ENCODE results near the gene CTSE. TPM values are rescaled to one million over a fixed set of nuclear protein-coding genes. Genes with fewer than 3 reads are reported as not detected.
A peak's percentile ranks its signal among the peaks of the same experiment; 100 is the strongest.

The CTSE gene
- total RNA-seq, 1 experiment from 2014 or later = 0.60 TPM

DNA sequence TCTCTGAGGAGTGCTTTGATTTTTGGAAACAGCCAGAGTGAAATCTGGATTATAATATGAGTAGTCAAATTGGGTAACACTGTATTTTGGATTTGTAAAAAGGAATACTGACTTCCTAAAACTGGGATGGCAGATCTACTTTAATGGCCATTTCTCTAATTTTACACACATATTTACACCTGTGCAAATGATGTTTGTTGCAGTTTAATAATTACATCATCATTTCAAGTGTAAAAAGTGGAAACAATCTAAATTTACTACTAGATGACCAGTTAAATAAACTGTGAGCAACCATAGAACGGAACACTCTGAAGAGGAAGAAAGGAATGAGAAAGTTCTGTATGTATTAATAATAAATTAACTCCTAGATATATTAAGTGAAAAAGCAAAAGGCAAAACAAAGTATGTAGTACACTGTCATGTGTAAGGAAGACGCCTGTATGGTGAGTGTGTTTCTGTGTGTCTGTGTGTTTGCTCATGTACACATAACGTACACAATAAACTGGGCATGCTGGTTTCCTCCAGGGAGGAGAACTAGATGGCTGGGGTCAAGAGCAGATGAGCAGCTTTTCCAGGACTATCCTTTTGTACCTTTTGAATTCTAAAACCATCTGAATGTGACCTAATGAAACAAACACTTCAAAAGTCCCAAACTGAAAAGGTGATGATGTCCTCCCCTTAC lies 26.4 kb upstream of the CTSE start:
- DNase-seq (ENCODE audit: low read depth) = no peak

GRCh38 chr1:206049293-206049692 lies 25.6 kb upstream of the CTSE start:
- DNase-seq (ENCODE audit: low read depth) = no peak

GRCh38 chr1:206048582-206048981 lies 24.9 kb upstream of the CTSE start:
- DNase-seq (ENCODE audit: low read depth) = no peak

GRCh38 chr1:206047271-206047670 lies 23.6 kb upstream of the CTSE start:
- DNase-seq (ENCODE audit: low read depth) = no peak

- no peak for DNase-seq (ENCODE audit: low read depth)
These were observed 17.9 kb upstream of the CTSE start for GRCh38 chr1:206041640-206042039.

- no peak for DNase-seq (ENCODE audit: low read depth)
These were observed 16.6 kb upstream of the CTSE start for GRCh38 chr1:206040328-206040727.

- DNase-seq (ENCODE audit: low read depth) = no peak
These were observed 15.6 kb upstream of the CTSE start for GRCh38 chr1:206039046-206039973.

- DNase-seq (ENCODE audit: low read depth) = no peak
These were observed 13.9 kb upstream of the CTSE start for GRCh38 chr1:206037581-206037980.

- DNase-seq (ENCODE audit: low read depth) = no peak
These were observed 13.2 kb upstream of the CTSE start for GRCh38 chr1:206036663-206037455.

DNA sequence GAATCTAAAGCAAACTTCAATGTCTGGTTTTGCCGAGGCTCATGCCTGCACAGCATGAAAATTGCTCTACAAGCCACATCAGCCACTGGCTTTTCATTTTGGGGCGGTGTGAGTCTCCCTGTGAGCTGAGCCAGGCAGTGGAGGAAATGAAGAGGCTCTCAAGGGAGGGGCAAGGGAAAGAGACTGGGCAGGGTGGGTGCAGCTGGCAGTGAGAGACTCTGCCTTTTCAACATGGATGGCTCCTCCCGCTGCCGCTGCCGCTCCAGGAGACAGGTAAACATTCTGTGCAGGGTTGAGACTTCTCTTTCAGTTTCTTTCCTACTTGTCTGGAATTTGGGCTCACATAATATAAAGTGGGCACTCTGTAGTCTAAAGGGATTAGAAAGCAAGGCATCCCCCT lies 11.3 kb upstream of the CTSE start:
- DNase-seq (ENCODE audit: low read depth) = no peak

- DNase-seq (ENCODE audit: low read depth) = no peak
These were observed 8.9 kb upstream of the CTSE start for GRCh38 chr1:206032380-206033140.

DNA sequence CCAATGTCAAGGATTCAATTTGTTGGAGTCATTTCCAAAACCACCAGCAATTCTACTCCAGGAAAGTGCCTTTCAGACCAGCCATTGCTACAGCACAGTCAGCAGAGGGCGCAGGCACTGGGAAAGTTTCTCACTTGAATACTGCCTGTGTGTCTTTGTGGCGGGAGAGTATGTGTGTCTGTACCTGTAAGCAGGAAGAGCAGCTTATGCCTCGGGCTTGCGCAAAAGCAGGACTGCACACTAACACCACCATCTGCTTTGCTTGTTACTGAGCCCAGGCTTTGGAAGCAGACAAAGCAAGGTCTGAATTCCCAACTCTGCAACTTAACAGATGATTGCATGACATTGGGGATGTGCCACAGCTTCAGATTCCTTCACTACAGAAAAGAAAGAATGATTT lies 7.0 kb upstream of the CTSE start:
- peak; percentile 53 for DNase-seq (ENCODE audit: low read depth)

DNA sequence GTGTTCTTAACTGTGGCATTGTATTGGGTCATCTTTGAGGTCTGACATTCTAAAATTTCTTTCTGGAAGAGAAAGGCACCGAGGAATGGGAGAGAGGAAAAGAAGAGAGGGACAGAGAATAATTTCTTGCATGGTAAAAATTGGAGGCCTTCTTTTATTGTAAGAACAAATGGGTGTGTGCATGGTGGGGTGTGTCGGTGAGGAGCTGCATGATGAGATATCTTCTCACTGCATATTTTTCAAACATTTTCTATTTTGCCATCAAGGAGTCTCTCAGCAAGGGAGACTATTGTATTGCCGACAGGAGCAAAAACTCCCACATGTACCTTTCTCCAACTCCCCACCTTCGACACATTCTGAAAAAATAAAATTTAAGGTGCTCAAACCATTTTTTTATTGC lies 6.5 kb upstream of the CTSE start:
- no peak for DNase-seq (ENCODE audit: low read depth)

- DNase-seq (ENCODE audit: low read depth) = peak; percentile 3
These were observed 5.8 kb upstream of the CTSE start for GRCh38 chr1:206029484-206029883.

DNA sequence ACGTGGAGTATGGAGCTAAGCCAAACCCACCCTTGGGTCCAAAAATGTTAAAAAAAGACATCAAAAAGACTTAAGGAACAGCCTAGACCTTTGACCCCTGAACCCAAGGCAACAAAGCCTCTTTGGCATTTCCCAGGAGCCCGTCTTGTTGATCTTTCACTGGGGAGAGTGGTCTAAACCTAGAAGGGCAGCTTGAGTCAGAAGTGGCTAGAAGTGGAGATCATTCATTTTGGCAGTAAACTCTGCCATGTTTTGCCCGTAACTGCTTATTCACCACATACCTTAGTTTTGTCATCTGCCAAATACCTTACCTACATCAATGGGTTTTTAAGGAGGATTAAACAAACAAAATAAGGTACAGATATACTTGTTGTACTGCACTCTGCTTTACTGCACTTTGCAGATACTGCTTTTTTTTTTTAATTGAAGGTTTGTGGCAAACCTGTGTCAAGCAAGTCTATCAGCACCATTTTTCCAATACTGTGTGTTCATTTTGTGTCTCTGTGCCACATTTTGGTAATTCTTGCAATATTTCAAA lies 1.7 kb upstream of the CTSE start:
- DNase-seq (ENCODE audit: low read depth) = no peak

GRCh38 chr1:206022766-206023165 lies 929 bp downstream of the CTSE start:
- DNase-seq (ENCODE audit: low read depth) = no peak

DNA sequence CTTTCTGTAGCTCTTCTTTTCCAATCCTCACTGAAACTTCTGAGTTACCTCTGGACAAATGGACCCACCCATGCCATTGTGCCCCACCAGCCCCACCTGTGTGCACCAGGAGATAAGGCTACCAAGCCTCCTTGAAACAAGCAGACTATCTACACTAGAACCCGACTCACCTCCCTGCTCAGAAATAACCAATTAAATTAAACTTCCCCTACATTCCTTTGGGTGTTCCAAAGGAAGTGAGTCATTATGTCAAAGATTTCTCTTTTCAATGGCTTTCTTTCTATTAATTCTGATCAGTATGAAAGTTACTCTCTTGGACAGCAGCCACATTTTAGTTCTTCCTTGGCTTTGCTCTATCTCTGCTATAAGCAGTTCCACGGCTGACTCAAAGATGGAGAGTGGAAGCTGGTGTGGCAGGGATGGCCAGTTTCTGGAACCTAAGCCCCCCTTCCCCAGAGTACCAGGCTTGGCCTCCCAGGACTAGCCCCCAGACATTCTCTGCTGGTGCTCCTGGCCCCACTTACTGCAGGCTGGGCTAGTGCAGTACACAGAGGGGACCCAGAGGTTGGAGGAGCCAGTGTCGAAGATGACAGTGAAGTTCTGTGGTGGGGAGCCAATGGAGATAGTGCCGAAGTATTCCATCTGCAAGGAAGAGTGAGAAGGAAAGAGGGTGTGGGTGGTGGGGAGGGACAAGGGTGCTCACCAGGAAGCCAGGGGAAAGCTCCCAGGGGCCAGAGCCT lies 1.9 kb downstream of the CTSE start:
- DNase-seq (ENCODE audit: low read depth) = peak; percentile 51

DNA sequence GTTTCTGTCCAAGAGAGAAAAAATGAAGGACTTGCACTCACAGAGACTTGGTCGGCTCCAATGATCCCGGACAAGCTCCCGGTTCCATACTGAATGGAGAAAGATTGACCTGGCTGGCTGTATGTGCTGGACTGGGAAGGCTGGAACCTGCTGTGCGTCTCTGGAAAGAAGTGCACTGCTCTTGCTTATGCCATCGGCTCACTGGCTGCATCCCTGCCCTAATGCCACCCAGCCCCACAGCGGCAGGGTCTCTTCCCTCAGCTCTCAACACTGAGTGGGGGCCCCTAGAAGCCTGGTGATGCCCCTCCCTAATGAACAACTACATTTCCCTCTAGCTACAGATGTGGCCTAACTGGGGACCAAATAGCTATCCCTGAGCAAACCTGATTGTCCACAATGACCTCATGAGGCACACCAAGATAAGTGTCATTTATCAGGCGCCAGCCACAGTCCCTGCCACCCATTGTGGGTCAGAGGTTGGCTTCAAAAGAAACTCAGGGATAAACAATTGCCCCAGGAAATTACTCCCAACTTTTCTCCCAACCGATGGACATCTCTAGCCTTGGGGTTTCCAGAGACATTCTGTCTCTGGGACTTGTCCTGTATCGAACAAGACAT lies 2.6 kb downstream of the CTSE start:
- DNase-seq (ENCODE audit: low read depth) = no peak

GRCh38 chr1:206020393-206021007 lies 3.2 kb downstream of the CTSE start:
- no peak for DNase-seq (ENCODE audit: low read depth)

DNA sequence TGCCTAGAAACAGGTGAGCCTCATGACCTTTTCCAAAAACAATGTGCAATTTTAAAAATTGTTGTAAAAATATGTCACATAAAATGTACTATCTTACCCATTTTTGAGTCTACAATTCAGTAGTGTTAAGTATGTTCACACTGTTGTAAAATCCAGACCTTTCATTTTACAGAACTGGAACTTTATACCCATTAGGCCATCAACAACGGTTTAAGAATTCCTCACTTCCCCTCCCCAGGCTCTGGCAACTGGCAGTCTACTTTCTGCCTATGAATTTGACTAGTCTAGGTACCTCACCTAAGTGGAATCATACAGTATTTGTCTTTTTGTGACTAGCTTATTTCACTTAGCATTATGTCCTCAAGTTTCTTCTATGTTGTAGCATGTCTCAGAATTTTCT lies 8.6 kb downstream of the CTSE start:
- no peak for DNase-seq (ENCODE audit: low read depth)

Measured in RPMI7951 (cell line).